ENCODE measurements around the gene HERPUD1. TPM values are rescaled to one million over a fixed set of nuclear protein-coding genes. Genes with fewer than 3 reads are reported as not detected.

The HERPUD1 gene
- polyA plus RNA-seq, 1 of the 3 experiments (the other 2 are of a cell fraction): 46.3 TPM

GRCh38 chr16:56988161-56988947 is 56.4 kb downstream of the HERPUD1 start:
- no peaks in the 10 kb centered on the region for H3F3A ChIP-seq (replicated peaks; ENCODE audit: insufficient read depth)
- no peaks in the 10 kb centered on the region for H3K79me2 ChIP-seq (ENCODE audit: insufficient read depth)
- POLR2A ChIA-PET: no interaction called here
- CTCF ChIA-PET: interaction anchor here (0.7 to 1.4 kb wide), 4 partner anchors 17 to 195 kb away, joined by 3 to 4 read pairs (median 3); no protein-coding TSS in a partner anchor
- H2AFZ ChIP-seq (ENCODE audit: low read depth): peak overlapping the region; percentile 96
- H3K4me3 ChIP-seq (ENCODE audit: low read depth in 2 of 2, low read length in 1 of 2): no peak overlapping the region; a peak in 1 of 4 replicates
- 91% methylated on average over 6 of the region's 6 CpGs for WGBS (ENCODE audit: low lambda C conversion rate)
- H4K20me1 ChIP-seq (ENCODE audit: insufficient read depth): no peaks in the 10 kb centered on the region
- TF ChIP-seq SIN3A (IDR thresholded peaks at IDR 0.05; ENCODE audit: borderline replicate concordance, low read depth, low read length) (no peak), GATA2 (CRISPR knock-in tag; IDR thresholded peaks at IDR 0.05) (no peak), EP300 (IDR thresholded peaks at IDR 0.05; ENCODE audit: borderline replicate concordance in 1 of 2, low read depth in 1 of 2, low read length in 1 of 2) (no peak), FOXM1 (IDR thresholded peaks at IDR 0.05; ENCODE audit: low read depth) (no peak), TEAD4 (IDR thresholded peaks at IDR 0.05; ENCODE audit: borderline replicate concordance, insufficient read depth) (no peak), FOXJ3 (CRISPR knock-in tag; IDR thresholded peaks at IDR 0.05) (no peak), FOSL2 (IDR thresholded peaks at IDR 0.05; ENCODE audit: borderline replicate concordance, low read depth) (no peak), POLR2AphosphoS5 (IDR thresholded peaks at IDR 0.05; ENCODE audit: low read depth, low read length) (no peak), YY1 (IDR thresholded peaks at IDR 0.05; ENCODE audit: low read depth) (no peak), RXRA (IDR thresholded peaks at IDR 0.05; ENCODE audit: borderline replicate concordance, low read depth) (no peak), RFX5 (IDR thresholded peaks at IDR 0.05; ENCODE audit: low read length) (no peak)
- H3K9ac ChIP-seq: 0 out of 2 replicates have a peak overlapping the region, but pooled peaks have one; percentile 74
- no peak overlapping the region for H3K27ac ChIP-seq (ENCODE audit: low read depth in 2 of 2, low read length in 1 of 2)
- no peaks in the 10 kb centered on the region for H3K36me3 ChIP-seq (replicated peaks in 1 of 2; ENCODE audit: control insufficient read depth in 1 of 2, insufficient read depth in 2 of 2, low read length in 1 of 2)
- H3K27me3 ChIP-seq (ENCODE audit: insufficient read depth): no peaks in the 10 kb centered on the region
- H3K9me3 ChIP-seq: no peaks in the 10 kb centered on the region
- peaks cover 12 to 19% of the 10 kb centered on the region in 2 experiments; a peak in 2 of 4 replicates for H3K4me1 ChIP-seq (ENCODE audit: control insufficient read depth in 1 of 2, insufficient read depth in 2 of 2, low read depth in 1 of 2, low read length in 1 of 2)
- peak overlapping the region; percentile 93; the same call in 1 of the 2 replicates for H3K4me2 ChIP-seq
- no peaks in the 10 kb centered on the region for H3K9me2 ChIP-seq
- DNase-seq: no peak

DNA sequence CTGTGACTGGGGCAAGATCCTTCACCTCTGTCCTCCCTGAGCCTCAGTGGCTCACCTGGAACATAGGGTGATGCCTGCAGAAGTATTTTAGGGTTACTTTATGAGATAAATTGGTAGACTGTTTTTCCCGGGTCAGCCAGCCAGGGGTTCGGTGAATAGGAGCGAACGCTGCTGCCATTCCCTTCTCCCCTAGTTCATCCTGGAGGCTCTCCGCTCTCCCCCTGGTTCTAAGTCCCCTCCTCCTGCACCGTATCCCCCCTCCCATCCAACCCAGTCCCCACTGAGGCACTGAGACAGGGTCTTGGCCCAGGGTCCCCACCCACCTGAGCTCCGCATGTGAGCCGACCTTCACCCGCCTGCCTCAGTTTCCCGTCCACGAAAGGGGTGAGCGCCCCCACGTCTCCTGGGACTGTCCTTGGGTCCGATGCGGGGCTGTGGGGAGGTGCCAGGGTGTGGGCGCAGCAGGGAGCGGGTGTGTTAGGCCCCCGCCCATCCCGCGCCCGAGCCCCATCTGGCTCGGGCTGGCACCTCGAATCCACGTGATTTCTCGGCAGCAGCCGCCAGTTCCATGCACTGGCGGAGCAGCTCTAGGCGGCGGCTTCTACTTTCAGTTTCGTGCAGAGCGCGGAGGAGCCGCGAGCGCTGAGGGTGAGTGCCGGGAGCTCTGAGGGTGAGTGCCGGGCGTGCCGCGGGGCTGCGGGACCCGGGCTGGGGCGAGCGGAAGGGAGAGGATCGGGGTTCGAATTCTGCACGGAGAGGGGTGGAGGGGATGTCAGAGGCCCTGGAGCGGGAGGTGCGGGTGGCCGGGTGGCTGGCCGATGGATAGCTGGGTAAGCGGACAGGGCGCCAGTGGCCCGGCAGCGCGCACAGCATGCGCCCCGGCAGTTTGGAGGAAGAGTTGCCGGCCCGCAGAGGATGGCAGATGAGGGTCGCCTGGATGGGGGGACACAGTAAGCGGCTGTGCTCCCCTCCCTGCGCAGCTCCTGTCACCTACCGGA is 57.3 kb downstream of the HERPUD1 start, which contains the start of gene NLRC5:
Gene NLRC5 (plus strand): TSS at position 610 of the 998 bp plus-strand sequence. CDS start 31,156 bp downstream, outside the sequence.
- WGBS (ENCODE audit: low lambda C conversion rate): 29% methylated on average over 16 of the region's 64 CpGs
- peak; percentile 13; the same call in 1 of the 2 replicates for TF ChIP-seq SIN3A (IDR thresholded peaks at IDR 0.05; ENCODE audit: borderline replicate concordance, low read depth, low read length)
- TF ChIP-seq SMC3 (IDR thresholded peaks at IDR 0.05; ENCODE audit: low read depth, low read length): peak; percentile 8; the same call in 1 of the 2 replicates
- TF ChIP-seq CHD2 (IDR thresholded peaks at IDR 0.05; ENCODE audit: low read length, partially characterized antibody): peak; percentile 19
- TF ChIP-seq, protein P1, sequence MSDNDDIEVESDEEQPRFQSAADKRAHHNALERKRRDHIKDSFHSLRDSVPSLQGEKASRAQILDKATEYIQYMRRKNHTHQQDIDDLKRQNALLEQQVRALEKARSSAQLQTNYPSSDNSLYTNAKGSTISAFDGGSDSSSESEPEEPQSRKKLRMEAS (IDR thresholded peaks at IDR 0.05; ENCODE audit: low read depth): peak; percentile 89
- TF ChIP-seq NRF1 (IDR thresholded peaks at IDR 0.05; ENCODE audit: low read depth, low read length): no peak
- peak; percentile 83 for TF ChIP-seq POLR2AphosphoS5 (IDR thresholded peaks at IDR 0.05; ENCODE audit: low read depth, low read length)
- TF ChIP-seq, protein P2, sequence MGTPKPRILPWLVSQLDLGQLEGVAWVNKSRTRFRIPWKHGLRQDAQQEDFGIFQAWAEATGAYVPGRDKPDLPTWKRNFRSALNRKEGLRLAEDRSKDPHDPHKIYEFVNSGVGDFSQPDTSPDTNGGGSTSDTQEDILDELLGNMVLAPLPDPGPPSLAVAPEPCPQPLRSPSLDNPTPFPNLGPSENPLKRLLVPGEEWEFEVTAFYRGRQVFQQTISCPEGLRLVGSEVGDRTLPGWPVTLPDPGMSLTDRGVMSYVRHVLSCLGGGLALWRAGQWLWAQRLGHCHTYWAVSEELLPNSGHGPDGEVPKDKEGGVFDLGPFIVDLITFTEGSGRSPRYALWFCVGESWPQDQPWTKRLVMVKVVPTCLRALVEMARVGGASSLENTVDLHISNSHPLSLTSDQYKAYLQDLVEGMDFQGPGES (IDR thresholded peaks at IDR 0.05; ENCODE audit: low read depth, low read length): no peak
- no peak for TF ChIP-seq JUND (IDR thresholded peaks at IDR 0.05)
- 0 out of 2 replicates have a peak, but pooled peaks have one; percentile 2 for TF ChIP-seq REST (IDR thresholded peaks at IDR 0.05; ENCODE audit: low read depth, low read length)
- TF ChIP-seq TCF12 (IDR thresholded peaks at IDR 0.05): peak; percentile 10; the same call in 1 of the 2 replicates
- TF ChIP-seq EP300 (IDR thresholded peaks at IDR 0.05; ENCODE audit: borderline replicate concordance in 1 of 2, low read depth in 1 of 2, low read length in 1 of 2): peak in 1 of 2 experiments; percentile 16; a peak in 1 of 4 replicates

More for the DNA sequence above, 57.3 kb downstream of the HERPUD1 start, which contains the start of gene NLRC5:
- H3K79me2 ChIP-seq (ENCODE audit: insufficient read depth): no peaks in the 10 kb centered on the region
- H2AFZ ChIP-seq (ENCODE audit: low read depth): peak within 1 kb of the TSS; percentile 96
- no peaks in the 10 kb centered on the region for H3K27me3 ChIP-seq (ENCODE audit: insufficient read depth)
- no peaks in the 10 kb centered on the region for H3K9me2 ChIP-seq
- H3K4me1 ChIP-seq (ENCODE audit: control insufficient read depth in 1 of 2, insufficient read depth in 2 of 2, low read depth in 1 of 2, low read length in 1 of 2): peaks cover 12 to 19% of the 10 kb centered on the region in 2 experiments; a peak in 2 of 4 replicates
- peak within 1 kb of the TSS; percentile 74 for H3K9ac ChIP-seq
- CTCF ChIA-PET: interaction anchor here (0.7 to 1.5 kb wide), 9 partner anchors 9 to 196 kb away, joined by 3 to 4 read pairs (median 3); no protein-coding TSS in a partner anchor
- no peaks in the 10 kb centered on the region for H3F3A ChIP-seq (replicated peaks; ENCODE audit: insufficient read depth)
- H4K20me1 ChIP-seq (ENCODE audit: insufficient read depth): no peaks in the 10 kb centered on the region
- H3K4me3 ChIP-seq (ENCODE audit: low read depth in 2 of 2, low read length in 1 of 2): peak within 1 kb of the TSS; percentile 64 to 86
- peak within 1 kb of the TSS; percentile 39; a peak in 3 of 4 replicates for H3K27ac ChIP-seq (ENCODE audit: low read depth in 2 of 2, low read length in 1 of 2)
- peak; percentile 91 for DNase-seq
- POLR2A ChIA-PET: interaction anchor here (0.6 to 0.9 kb wide), 2 partner anchors 23 to 53 kb away, joined by 3 to 4 read pairs; no protein-coding TSS in a partner anchor
- H3K4me2 ChIP-seq: peak within 1 kb of the TSS; percentile 93
- no peaks in the 10 kb centered on the region for H3K36me3 ChIP-seq (replicated peaks in 1 of 2; ENCODE audit: control insufficient read depth in 1 of 2, insufficient read depth in 2 of 2, low read length in 1 of 2)
- no peaks in the 10 kb centered on the region for H3K9me3 ChIP-seq

Measured in SK-N-SH (cell line).